Loucy (cell line): Measurements from ENCODE around the gene OPN1MW.
"Not testable (repeated sequence)": the region's sequence is repeated elsewhere in the genome, so short reads cannot be mapped to it uniquely, and the experiment has no call there.

Experiments
- H2AFZ ChIP-seq: fragments of 200-600 bp; sonication (generic); 2 replicates; pipeline ENCODE4 v1.6.0; 2016; ENCODE audit warnings: antibody characterized with exemption, mild to moderate bottlenecking, low read length, moderate library complexity
- H3F3A ChIP-seq: fragments of 200-600 bp; 2 replicates; pipeline ENCODE4 v1.6.0; 2016; ENCODE audit warnings: antibody characterized with exemption, low read depth, mild to moderate bottlenecking
- H3K27me3 ChIP-seq: fragments of 200-600 bp; sonication (generic); 2 replicates; pipeline ENCODE4 v1.6.1; 2014; ENCODE audit warnings: low read length, mild to moderate bottlenecking; ENCODE audit not compliant: insufficient read depth, poor library complexity, severe bottlenecking
- H3K36me3 ChIP-seq: fragments of 200-600 bp; sonication (generic); 2 replicates; pipeline ENCODE4 v1.6.1; 2016; ENCODE audit warnings: low read length; ENCODE audit not compliant: insufficient read depth
- H3K4me1 ChIP-seq: fragments of 200-600 bp; sonication (generic); 2 replicates; pipeline ENCODE4 v1.5.1; 2014; ENCODE audit warnings: low read length, mild to moderate bottlenecking; ENCODE audit not compliant: insufficient read depth, poor library complexity, severe bottlenecking
- H3K4me2 ChIP-seq: fragments of 200-600 bp; sonication (generic); 2 replicates; pipeline ENCODE4 v1.6.0; 2014; ENCODE audit warnings: antibody characterized with exemption, low read length, low read depth, mild to moderate bottlenecking; ENCODE audit not compliant: poor library complexity, severe bottlenecking
- H3K4me3 ChIP-seq: fragments of 200-600 bp; sonication (generic); 2 replicates; pipeline ENCODE4 v1.5.1; 2014; ENCODE audit warnings: low read length, mild to moderate bottlenecking, mixed read lengths; ENCODE audit not compliant: poor library complexity, severe bottlenecking
- H3K79me2 ChIP-seq: fragments of 200-600 bp; sonication (generic); 2 replicates; pipeline ENCODE4 v1.6.1; 2014; ENCODE audit warnings: low read length; ENCODE audit not compliant: insufficient read depth
- H3K9ac ChIP-seq: fragments of 200-600 bp; sonication (generic); 2 replicates; pipeline ENCODE4 v1.6.0; 2014; ENCODE audit warnings: mild to moderate bottlenecking, low read depth, low read length, moderate library complexity; ENCODE audit not compliant: poor library complexity, severe bottlenecking
- H3K9me2 ChIP-seq: fragments of 200-600 bp; sonication (generic); replicated peaks from 2 replicates; pipeline ENCODE4 v1.6.1; 2016; ENCODE audit warnings: low read depth, low read length, mixed read lengths
- H3K9me3 ChIP-seq: fragments of 200-600 bp; sonication (generic); 2 replicates; pipeline ENCODE4 v1.6.1; 2014; ENCODE audit warnings: mild to moderate bottlenecking, antibody characterized with exemption, low read length, low read depth; ENCODE audit not compliant: insufficient read depth
- H4K20me1 ChIP-seq: fragments of 200-600 bp; sonication (generic); 2 replicates; pipeline ENCODE4 v1.6.0; 2014; ENCODE audit warnings: antibody characterized with exemption, low read length, mild to moderate bottlenecking; ENCODE audit not compliant: insufficient read depth, poor library complexity, severe bottlenecking

OPN1MW gene

DNA sequence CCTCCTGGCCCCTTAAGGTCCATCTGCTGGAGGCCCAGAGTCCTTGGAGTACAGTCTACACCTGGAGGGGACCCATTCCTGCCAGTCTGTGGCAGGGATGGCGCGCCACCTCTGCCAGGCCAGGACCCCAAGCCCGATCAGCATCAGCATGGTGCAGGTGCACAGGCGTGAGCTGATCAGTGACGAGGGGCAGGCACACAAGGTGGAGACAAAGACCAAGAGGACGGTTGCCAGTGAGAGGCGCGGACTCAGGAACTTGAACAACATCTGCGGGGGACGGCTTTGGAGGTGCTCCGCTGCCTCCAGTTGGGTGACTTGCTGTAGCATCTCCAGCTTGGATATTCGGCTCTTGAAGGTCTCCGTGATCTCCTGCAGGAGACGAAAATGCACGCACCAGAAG lies 23.1 kb upstream of the OPN1MW start:
- H4K20me1 ChIP-seq, H3K36me3 ChIP-seq, H3K79me2 ChIP-seq, H3K27me3 ChIP-seq, H2AFZ ChIP-seq, H3K4me1 ChIP-seq, H3K4me2 ChIP-seq, H3K9ac ChIP-seq, H3F3A ChIP-seq, H3K9me3 ChIP-seq, H3K9me2 ChIP-seq, H3K4me3 ChIP-seq: not testable (repeated sequence)

- not testable (repeated sequence) for H3K79me2 ChIP-seq, H3K36me3 ChIP-seq, H3K9ac ChIP-seq, H3K4me2 ChIP-seq, H3K4me3 ChIP-seq, H3K27me3 ChIP-seq, H3F3A ChIP-seq, H2AFZ ChIP-seq, H3K9me3 ChIP-seq, H3K9me2 ChIP-seq, H4K20me1 ChIP-seq, H3K4me1 ChIP-seq
These were observed 17.5 kb upstream of the OPN1MW start for GRCh38 chrX:154164902-154165301.

DNA sequence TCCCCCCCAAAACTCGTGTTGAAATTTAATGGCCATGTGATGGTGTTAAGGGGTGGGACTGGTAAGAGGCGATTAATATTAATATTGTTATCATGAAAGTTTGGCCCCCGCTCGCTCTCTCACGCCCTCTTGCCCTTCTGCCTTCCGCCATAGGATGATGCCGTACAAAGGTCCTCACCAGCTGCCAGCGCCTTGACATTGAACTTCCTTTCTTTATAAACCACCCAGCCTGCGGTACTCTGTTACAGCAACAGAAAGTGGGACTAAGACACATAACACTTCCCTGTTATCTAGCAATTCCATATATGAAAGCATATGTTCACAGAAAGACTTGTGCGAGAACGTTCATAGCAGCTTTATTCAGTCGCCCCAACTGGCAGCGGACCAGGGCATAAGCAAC lies 14.0 kb upstream of the OPN1MW start:
- H3K36me3 ChIP-seq, H3K9me3 ChIP-seq, H4K20me1 ChIP-seq, H3F3A ChIP-seq, H2AFZ ChIP-seq, H3K9me2 ChIP-seq, H3K4me1 ChIP-seq, H3K9ac ChIP-seq, H3K4me3 ChIP-seq, H3K27me3 ChIP-seq, H3K4me2 ChIP-seq, H3K79me2 ChIP-seq: not testable (repeated sequence)

DNA sequence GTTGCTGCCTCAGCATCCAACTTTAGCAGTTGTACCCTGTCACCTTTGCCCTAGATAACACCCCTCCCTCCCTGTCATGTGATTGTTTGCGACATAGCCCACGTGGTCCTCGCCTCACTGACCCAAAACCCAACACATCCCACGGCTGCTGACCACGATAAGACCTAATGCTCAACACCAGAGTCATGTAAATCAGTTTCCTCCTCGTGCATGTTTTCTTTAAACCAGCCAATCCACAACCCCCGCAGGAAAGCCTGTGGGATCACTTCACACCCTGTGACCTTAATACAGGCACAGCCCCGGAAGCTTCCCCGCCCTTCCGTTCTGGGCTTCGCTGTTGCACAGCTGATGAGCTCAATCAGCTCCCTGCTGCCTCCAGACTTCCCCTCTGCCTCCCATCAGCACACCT lies 9.9 kb upstream of the OPN1MW start:
- H3K79me2 ChIP-seq, H3K4me1 ChIP-seq, H3K36me3 ChIP-seq, H3K4me3 ChIP-seq, H3K9me2 ChIP-seq, H3K9me3 ChIP-seq, H4K20me1 ChIP-seq, H3K27me3 ChIP-seq, H3F3A ChIP-seq, H3K9ac ChIP-seq, H2AFZ ChIP-seq, H3K4me2 ChIP-seq: not testable (repeated sequence)

DNA sequence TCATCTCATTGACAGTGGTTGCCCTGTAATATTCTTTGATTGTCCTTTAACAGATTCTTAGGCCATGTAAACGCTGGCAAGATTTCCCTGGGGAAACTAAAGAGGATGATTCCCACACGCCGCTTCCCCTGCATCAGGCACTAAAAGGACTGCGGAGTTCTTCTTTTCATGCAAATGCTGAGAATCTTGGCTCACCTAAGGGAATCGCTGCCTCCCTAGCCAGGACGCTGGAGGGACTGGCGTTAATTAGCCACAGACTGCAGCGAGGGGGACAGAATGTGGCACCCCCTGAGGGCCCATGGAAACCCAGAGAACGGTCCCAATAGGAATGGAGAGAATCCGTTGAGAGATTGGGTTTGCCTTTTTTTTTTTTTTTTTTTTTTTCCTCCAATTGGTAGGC lies 8.0 kb upstream of the OPN1MW start:
- not testable (repeated sequence) for H3K9me2 ChIP-seq, H3K4me1 ChIP-seq, H3K4me2 ChIP-seq, H3K4me3 ChIP-seq, H3K27me3 ChIP-seq, H3K79me2 ChIP-seq, H3F3A ChIP-seq, H3K9me3 ChIP-seq, H3K9ac ChIP-seq, H4K20me1 ChIP-seq, H2AFZ ChIP-seq, H3K36me3 ChIP-seq

GRCh38 chrX:154183794-154184193 lies 1.4 kb downstream of the OPN1MW start:
- not testable (repeated sequence) for H3K36me3 ChIP-seq, H3K4me2 ChIP-seq, H3F3A ChIP-seq, H3K4me3 ChIP-seq, H3K79me2 ChIP-seq, H3K9me2 ChIP-seq, H2AFZ ChIP-seq, H3K27me3 ChIP-seq, H4K20me1 ChIP-seq, H3K4me1 ChIP-seq, H3K9ac ChIP-seq, H3K9me3 ChIP-seq

DNA sequence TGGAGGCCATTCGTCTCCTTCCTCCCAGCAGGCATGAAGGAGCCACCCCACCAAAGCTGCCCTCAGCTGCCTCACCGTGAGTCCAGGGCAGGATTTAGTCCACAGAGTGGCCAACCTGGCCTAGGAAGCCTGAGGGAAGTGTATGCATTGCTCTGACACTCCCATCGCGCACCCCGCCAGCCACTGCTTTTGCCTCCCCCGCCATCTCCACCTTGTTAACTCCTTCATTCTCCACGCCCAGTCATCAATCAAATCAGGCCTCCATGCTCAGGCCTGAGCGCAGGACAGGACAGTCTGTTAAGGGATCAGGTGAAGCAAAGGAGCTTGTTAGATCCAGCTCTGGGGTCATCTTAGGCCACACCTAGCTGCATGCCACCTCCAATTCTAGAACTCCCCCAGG lies 10.4 kb downstream of the OPN1MW start:
- not testable (repeated sequence) for H3K9me2 ChIP-seq, H4K20me1 ChIP-seq, H3K9ac ChIP-seq, H3F3A ChIP-seq, H3K4me3 ChIP-seq, H2AFZ ChIP-seq, H3K36me3 ChIP-seq, H3K79me2 ChIP-seq, H3K9me3 ChIP-seq, H3K4me2 ChIP-seq, H3K4me1 ChIP-seq, H3K27me3 ChIP-seq

DNA sequence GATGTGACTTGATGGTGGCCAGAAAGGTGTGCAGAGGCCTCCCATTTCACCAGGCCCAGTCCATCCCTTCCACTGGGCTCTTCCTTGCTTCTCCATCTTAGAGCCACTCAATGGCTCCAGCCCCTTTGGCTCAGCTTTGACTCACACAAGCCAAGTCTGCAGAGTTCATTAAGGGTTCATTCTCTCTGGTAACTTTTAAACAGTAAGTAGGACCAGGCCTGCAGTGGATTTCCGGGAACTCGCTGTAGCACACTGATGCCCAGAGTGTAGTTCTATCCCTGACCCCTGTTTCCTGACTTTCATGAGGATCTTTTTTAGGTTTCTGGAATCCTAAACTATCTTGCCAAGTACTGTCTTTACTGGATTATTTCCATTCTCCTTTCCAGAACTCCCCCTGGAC lies 11.9 kb downstream of the OPN1MW start:
- not testable (repeated sequence) for H3F3A ChIP-seq, H4K20me1 ChIP-seq, H3K4me1 ChIP-seq, H3K9me2 ChIP-seq, H3K36me3 ChIP-seq, H3K9me3 ChIP-seq, H3K4me2 ChIP-seq, H3K9ac ChIP-seq, H3K79me2 ChIP-seq, H2AFZ ChIP-seq, H3K4me3 ChIP-seq, H3K27me3 ChIP-seq
